H9 (cell line): ENCODE results near the gene RSAD2. TPM values are rescaled to one million over a fixed set of nuclear protein-coding genes. Genes with fewer than 3 reads are reported as not detected.

ENCODE experiments used
- DNase-seq: peaks from one replicate; pipeline ENCODE4 v3.0.0-alpha.2; 2017
- H2AFZ ChIP-seq: one replicate; pipeline ENCODE4 v1.6.1; 2013; ENCODE audit warnings: mild to moderate bottlenecking, low read length, control low read depth, moderate library complexity
- H2AK5ac ChIP-seq: 2 replicates; pipeline ENCODE4 v1.6.1; 2013; ENCODE audit warnings: low read length, control low read depth, mixed read lengths; ENCODE audit not compliant: insufficient read length
- H2BK120ac ChIP-seq: one replicate; pipeline ENCODE4 v1.6.1; 2013; ENCODE audit warnings: low read depth, mild to moderate bottlenecking, low read length, control low read depth, inconsistent platforms; ENCODE audit not compliant: poor library complexity, severe bottlenecking
- H2BK12ac ChIP-seq: 2 replicates; pipeline ENCODE4 v1.6.1; 2013; ENCODE audit warnings: low read length, control low read depth, mixed read lengths, low read depth; ENCODE audit not compliant: insufficient read length
- H2BK15ac ChIP-seq: 2 replicates; pipeline ENCODE4 v1.6.1; 2013; ENCODE audit warnings: low read depth, low read length, control low read depth
- H2BK20ac ChIP-seq: one replicate; pipeline ENCODE4 v1.6.1; 2013; ENCODE audit warnings: low read depth, mild to moderate bottlenecking, low read length, control low read depth, inconsistent platforms; ENCODE audit not compliant: poor library complexity, severe bottlenecking
- H2BK5ac ChIP-seq: 2 replicates; pipeline ENCODE4 v1.6.1; 2013; ENCODE audit warnings: low read length, control low read depth, mixed read lengths; ENCODE audit not compliant: insufficient read length
- H3K14ac ChIP-seq: 2 replicates; pipeline ENCODE4 v1.6.1; 2013; ENCODE audit warnings: low read length, control low read depth; ENCODE audit not compliant: insufficient read depth
- H3K18ac ChIP-seq: 2 replicates; pipeline ENCODE4 v1.6.1; 2013; ENCODE audit warnings: low read depth, mild to moderate bottlenecking, mixed read lengths, low read length, control low read depth; ENCODE audit not compliant: insufficient read length
- H3K23ac ChIP-seq: 2 replicates; pipeline ENCODE4 v1.6.1; 2013; ENCODE audit warnings: low read length, control low read depth, mixed read lengths, low read depth; ENCODE audit not compliant: insufficient read length
- H3K23me2 ChIP-seq: 2 replicates; pipeline ENCODE4 v1.6.1; 2013; ENCODE audit warnings: low read depth, mild to moderate bottlenecking, mixed read lengths, low read length, control low read depth; ENCODE audit not compliant: insufficient read length, poor library complexity, severe bottlenecking
- H3K27ac ChIP-seq: 2 replicates; pipeline ENCODE4 v1.5.1; 2013; ENCODE audit warnings: low read length, control low read depth, mixed read lengths, low read depth; ENCODE audit not compliant: insufficient read length
- H3K27me3 ChIP-seq: 2 replicates; pipeline ENCODE4 v1.6.1; 2013; ENCODE audit warnings: low read length, control low read depth, inconsistent platforms; ENCODE audit not compliant: insufficient read depth
- H3K4ac ChIP-seq: 2 replicates; pipeline ENCODE4 v1.6.1; 2013; ENCODE audit warnings: low read depth, mild to moderate bottlenecking, control low read depth, inconsistent platforms, low read length, moderate library complexity
- H3K4me1 ChIP-seq: 2 replicates; pipeline ENCODE4 v1.6.1; 2013; ENCODE audit warnings: low read length, control low read depth, inconsistent platforms; ENCODE audit not compliant: insufficient read depth
- H3K4me2 ChIP-seq: 2 replicates; pipeline ENCODE4 v1.6.1; 2013; ENCODE audit warnings: low read length, control low read depth, mixed read lengths; ENCODE audit not compliant: insufficient read length, insufficient read depth
- H3K56ac ChIP-seq: 2 replicates; pipeline ENCODE4 v1.6.1; 2013; ENCODE audit warnings: low read depth, mild to moderate bottlenecking, mixed read lengths, low read length, control low read depth; ENCODE audit not compliant: insufficient read length
- H3K79me1 ChIP-seq: 2 replicates; pipeline ENCODE4 v1.6.1; 2013; ENCODE audit warnings: low read depth, mild to moderate bottlenecking, moderate library complexity, low read length, control low read depth, inconsistent platforms; ENCODE audit not compliant: insufficient read depth, poor library complexity, severe bottlenecking
- H3K79me2 ChIP-seq: 2 replicates; pipeline ENCODE4 v1.6.1; 2013; ENCODE audit warnings: low read length, control low read depth, inconsistent platforms; ENCODE audit not compliant: insufficient read depth
- H3K9ac ChIP-seq: 2 replicates; pipeline ENCODE4 v1.6.1; 2013; ENCODE audit warnings: low read length, control low read depth, mixed read lengths; ENCODE audit not compliant: insufficient read length; ENCODE audit errors: extremely low read depth
- H3K9me3 ChIP-seq: one replicate; pipeline ENCODE4 v1.6.1; 2013; ENCODE audit warnings: low read depth, low read length, inconsistent platforms; ENCODE audit not compliant: control insufficient read depth
- H3T11ph ChIP-seq: one replicate; pipeline ENCODE4 v1.6.1; 2013; ENCODE audit warnings: mild to moderate bottlenecking, low read length, control low read depth, inconsistent platforms
- H4K20me1 ChIP-seq: one replicate; pipeline ENCODE4 v1.6.1; 2013; ENCODE audit not compliant: control insufficient read depth, insufficient read length, insufficient read depth
- H4K5ac ChIP-seq: 2 replicates; pipeline ENCODE4 v1.6.1; 2013; ENCODE audit warnings: low read depth, mild to moderate bottlenecking, mixed read lengths, low read length, control low read depth; ENCODE audit not compliant: insufficient read length
- H4K8ac ChIP-seq: replicated peaks from 2 replicates; pipeline ENCODE4 v1.6.1; 2013; ENCODE audit warnings: low read length, control low read depth, mixed read lengths, low read depth; ENCODE audit not compliant: insufficient read length
- H4K91ac ChIP-seq: 2 replicates; pipeline ENCODE4 v1.6.1; 2013; ENCODE audit warnings: low read depth, mild to moderate bottlenecking, moderate library complexity, mixed read lengths, low read length, control low read depth; ENCODE audit not compliant: insufficient read length
- H3K27ac Mint-ChIP-seq, 3 experiments: 2 replicates in 2 of 3; 3 replicates in 1 of 3; pipeline ENCODE4 v1.8.0; 2020 to 2021; ENCODE audit warnings: mixed read lengths in 3 of 3, mild to moderate bottlenecking in 1 of 3, moderate library complexity in 1 of 3
- H3K27me3 Mint-ChIP-seq: 2 replicates; pipeline ENCODE4 v1.8.0; 2021; ENCODE audit warnings: low read depth, mild to moderate bottlenecking, moderate library complexity, mixed read lengths
- H3K36me3 Mint-ChIP-seq, 3 experiments: 2 replicates in 2 of 3; 3 replicates in 1 of 3; pipeline ENCODE4 v1.8.0; 2020 to 2021; ENCODE audit warnings: low read depth in 3 of 3, mixed read lengths in 3 of 3; ENCODE audit not compliant: insufficient read depth in 1 of 3
- H3K4me1 Mint-ChIP-seq, 2 experiments: 2 replicates each; pipeline ENCODE4 v1.8.0; 2020; ENCODE audit warnings: mixed read lengths in 2 of 2
- H3K4me3 Mint-ChIP-seq, 2 experiments: 2 replicates in 1 of 2; 3 replicates in 1 of 2; pipeline ENCODE4 v1.8.0; 2020 to 2021; ENCODE audit warnings: mild to moderate bottlenecking in 2 of 2, mixed read lengths in 2 of 2, moderate library complexity in 1 of 2
- H3K9me3 Mint-ChIP-seq, 2 experiments: 2 replicates in 1 of 2; 3 replicates in 1 of 2; pipeline ENCODE4 v1.8.0; 2020; ENCODE audit warnings: mild to moderate bottlenecking in 2 of 2, mixed read lengths in 2 of 2, moderate library complexity in 1 of 2
- CTCF ChIP-seq: fragments of 200-600 bp; sonication (generic); conservative IDR thresholded peaks from 3 replicates; pipeline ENCODE4 v1.8.0; 2021; ENCODE audit warnings: antibody characterized with exemption, mild to moderate bottlenecking
- WGBS: extraction: QIAGEN DNeasy Blood & Tissue Kit; methylation state at CpG from one replicate; pipeline ENCODE4 v1.1.7; 2013; ENCODE audit warnings: missing lambda C conversion rate, low lambda C conversion rate, mixed read lengths; ENCODE audit not compliant: insufficient read length; ENCODE audit errors: extremely low coverage; 5-methylcytosine and 5-hydroxymethylcytosine counted together
- total RNA-seq: library from RNA; stranded (reverse); gene quantifications from 2 replicates; pipeline ENCODE4 v1.2.1, GENCODE V29; 2021

Gene RSAD2
- total RNA-seq, 1 experiment from 2014 or later, result not detected

DNA sequence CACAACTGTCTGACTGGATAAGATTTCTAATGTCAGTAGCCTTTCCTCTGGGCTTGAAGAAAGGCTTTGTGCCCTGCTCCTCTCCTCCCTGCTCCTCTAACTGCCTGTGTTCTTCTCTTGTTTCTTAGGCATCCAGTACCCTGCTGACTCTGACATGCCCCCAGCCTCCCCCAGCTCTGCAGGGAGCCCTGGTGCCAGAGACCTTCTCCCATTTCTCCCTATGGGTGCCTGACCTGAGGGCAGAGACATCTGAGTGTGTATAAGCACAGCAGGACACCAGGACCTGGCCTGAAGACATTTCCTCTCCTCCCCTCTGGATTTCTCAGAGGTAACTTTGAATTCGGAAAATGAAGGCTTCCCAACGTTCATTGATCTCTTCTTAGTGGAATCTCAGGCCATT, 63.2 kb downstream of the RSAD2 start:
- Histone ChIP-seq H3K79me1 (peaks cover 7% of the 10 kb centered on the region), H3K56ac (no peak overlapping the region), H2AFZ (no peak overlapping the region), H3K79me2 (peaks cover 2% of the 10 kb centered on the region; the same call in 1 of the 2 replicates), H2AK5ac (no peak overlapping the region), H3K18ac (no peak overlapping the region), H3K4ac (no peak overlapping the region), H3K4me2 (no peak overlapping the region), H3K4me1 (peaks cover 4% of the 10 kb centered on the region; the same call in 1 of the 2 replicates), H2BK120ac (no peak overlapping the region), H2BK15ac (no peak overlapping the region), H3K9ac (no peak overlapping the region), H4K20me1 (no peaks in the 10 kb centered on the region), H4K91ac (no peak overlapping the region), H3K14ac (no peak overlapping the region; the same call in 1 of the 2 replicates), H2BK12ac (no peak overlapping the region), H3K23ac (no peak overlapping the region), H2BK5ac (no peak overlapping the region), H3K23me2 (peaks cover 3% of the 10 kb centered on the region), H4K5ac (no peak overlapping the region), H3T11ph (no peak overlapping the region), H2BK20ac (no peak overlapping the region), H4K8ac (no peak overlapping the region), H3K9me3 (no peaks in the 10 kb centered on the region), H3K27me3 (no peaks in the 10 kb centered on the region), H3K27ac (no peak overlapping the region)
- DNase-seq, result no peak
- Mint-ChIP-seq H3K36me3 (peaks cover 17 to 24% (median 23%) of the 10 kb centered on the region in 3 experiments), H3K9me3 (no peaks in the 10 kb centered on the region), H3K4me3 (no peak overlapping the region; a peak in 1 of 5 replicates), H3K27ac (peak overlapping the region; percentile 35 to 81 (median 42); a peak in 5 of 7 replicates), H3K4me1 (peaks cover 25 to 43% of the 10 kb centered on the region in 2 experiments), H3K27me3 (no peaks in the 10 kb centered on the region; the same call in 1 of the 2 replicates)
- WGBS, result no CpG with 5 or more reads among the region's 2 CpGs
- TF ChIP-seq CTCF, result no peak
